GM19193 (cell line): Measurements from ENCODE around the gene FOXF1.

ENCODE experiments used
- POLR2A ChIP-seq: IDR thresholded peaks from 4 replicates; pipeline ENCODE4 v1.6.1; 2011; ENCODE audit not compliant: insufficient read depth, insufficient read length; ENCODE audit errors: extremely low read depth

The FOXF1 gene

GRCh38 chr16:86498155-86498670 is 12.1 kb upstream of the FOXF1 start:
- no peak for TF ChIP-seq POLR2A

DNA sequence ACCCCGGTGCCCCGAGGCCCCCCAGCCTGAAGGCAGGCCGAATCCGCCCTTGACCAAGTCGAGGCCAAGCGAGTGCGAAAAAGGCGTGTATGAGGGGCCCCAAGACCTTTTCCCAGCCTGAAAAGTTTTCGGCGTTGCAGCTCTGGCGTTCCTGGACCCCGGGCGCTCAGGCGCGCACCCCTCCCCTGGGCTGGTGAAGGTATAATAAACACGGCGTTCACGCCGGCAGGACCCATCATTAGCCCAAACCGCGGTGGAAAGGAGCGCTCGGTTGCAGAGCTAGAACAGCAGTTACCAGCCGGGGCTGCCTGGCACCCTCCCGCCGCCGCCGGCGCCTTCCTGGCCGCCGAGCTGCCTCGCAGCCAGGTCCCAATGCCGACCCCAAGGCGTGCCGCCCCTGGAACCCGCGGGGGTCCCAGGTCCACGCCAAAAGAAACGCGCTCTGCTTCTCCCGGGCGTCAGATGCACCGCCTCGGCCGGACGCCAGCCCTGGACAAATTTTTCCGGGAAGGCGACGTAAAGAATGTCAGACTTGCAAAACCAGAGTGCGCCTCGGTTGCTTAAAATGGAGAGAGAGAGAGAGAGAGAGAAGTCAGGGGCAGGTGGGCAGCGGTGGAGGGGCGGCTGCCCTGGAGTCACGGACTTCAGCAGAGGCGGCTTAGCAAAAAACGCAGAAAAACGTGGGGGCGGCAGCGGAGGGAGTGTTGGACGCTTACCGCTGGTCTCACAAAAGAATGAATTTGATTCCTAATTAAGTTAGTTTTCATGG is 11.5 kb upstream of the FOXF1 start:
- no peak for TF ChIP-seq POLR2A

- no peak for TF ChIP-seq POLR2A
Measured at GRCh38 chr16:86499440-86499786, 10.9 kb upstream of the FOXF1 start.

DNA sequence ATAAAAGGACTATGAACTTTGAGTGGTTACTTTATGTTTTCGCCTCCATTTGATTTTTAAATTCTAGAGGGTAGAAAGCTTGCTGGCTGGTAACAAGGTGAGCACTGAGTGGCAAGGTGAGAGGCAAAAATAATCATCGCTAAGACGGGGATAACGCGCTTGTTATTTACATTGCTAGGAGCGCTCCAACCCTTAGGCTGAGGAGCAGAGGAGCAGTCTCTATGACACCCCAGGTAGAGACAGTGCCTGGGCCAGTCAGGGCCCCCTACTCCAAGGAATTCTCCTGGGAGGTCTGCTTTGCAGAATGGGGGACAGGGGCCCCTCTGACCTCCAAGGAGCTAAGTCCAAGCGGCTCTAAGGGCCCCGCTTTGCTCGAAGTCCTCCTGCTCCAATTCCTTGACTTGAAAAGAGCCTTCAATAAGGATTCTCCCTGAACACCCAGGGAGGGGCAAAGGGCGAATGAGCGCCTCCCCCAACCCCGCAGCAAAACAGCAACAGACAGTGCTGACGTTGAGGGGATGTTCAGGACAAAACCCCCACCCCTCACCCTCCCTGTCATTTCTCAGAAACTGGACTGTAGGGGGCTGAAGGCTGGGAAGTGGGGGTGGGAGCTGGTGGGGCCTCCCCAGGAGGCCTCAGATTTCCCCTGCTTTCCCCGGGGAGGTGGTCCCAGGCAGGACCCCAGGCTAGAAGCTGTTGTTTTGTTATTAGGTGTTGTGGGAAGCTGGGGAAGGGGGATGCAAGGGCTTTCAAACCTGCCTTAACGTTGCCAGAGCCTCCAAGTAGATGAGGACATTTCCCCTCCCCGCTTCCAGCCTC is 10.2 kb upstream of the FOXF1 start:
- TF ChIP-seq POLR2A: no peak

DNA sequence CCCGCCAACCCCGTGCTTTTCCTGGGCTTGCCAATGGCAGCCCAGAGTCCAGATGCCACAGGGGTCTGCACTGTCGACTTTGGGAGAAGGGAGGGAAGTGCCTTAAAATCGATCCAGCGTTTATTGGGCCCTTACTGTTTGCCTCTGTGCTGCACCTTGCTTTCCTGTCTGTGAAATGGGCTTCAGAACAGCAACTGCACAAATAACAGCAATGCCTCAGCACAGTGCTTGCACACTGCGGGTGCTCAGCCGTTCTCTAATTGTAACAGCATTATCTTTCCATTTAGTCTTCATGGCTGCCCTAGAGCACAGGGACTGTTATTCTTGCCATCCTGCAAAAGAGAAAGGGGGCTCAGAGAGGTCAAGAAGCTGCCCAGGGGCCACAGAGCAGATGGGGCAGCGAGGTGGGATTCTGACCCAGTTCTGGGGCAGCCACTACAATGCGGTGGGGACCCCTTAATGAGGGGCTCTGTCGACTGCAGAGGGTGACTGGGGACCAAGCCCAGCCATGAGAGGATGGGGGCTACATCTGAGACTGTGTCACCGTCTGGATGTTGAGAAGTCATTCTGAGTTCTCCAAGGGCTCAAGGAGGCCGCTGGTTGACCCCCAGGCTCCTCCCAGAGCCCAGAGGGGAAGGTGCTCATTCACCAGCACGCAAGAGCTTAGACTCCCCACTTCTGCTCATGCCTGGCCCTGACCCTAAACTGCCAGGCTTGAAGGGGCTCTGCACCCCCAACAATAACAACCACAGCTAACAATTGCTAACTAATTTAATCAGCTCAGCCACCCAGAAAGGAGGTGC is 9.4 kb upstream of the FOXF1 start:
- no peak for TF ChIP-seq POLR2A

GRCh38 chr16:86501989-86502855 is 8.1 kb upstream of the FOXF1 start:
- no peak for TF ChIP-seq POLR2A

DNA sequence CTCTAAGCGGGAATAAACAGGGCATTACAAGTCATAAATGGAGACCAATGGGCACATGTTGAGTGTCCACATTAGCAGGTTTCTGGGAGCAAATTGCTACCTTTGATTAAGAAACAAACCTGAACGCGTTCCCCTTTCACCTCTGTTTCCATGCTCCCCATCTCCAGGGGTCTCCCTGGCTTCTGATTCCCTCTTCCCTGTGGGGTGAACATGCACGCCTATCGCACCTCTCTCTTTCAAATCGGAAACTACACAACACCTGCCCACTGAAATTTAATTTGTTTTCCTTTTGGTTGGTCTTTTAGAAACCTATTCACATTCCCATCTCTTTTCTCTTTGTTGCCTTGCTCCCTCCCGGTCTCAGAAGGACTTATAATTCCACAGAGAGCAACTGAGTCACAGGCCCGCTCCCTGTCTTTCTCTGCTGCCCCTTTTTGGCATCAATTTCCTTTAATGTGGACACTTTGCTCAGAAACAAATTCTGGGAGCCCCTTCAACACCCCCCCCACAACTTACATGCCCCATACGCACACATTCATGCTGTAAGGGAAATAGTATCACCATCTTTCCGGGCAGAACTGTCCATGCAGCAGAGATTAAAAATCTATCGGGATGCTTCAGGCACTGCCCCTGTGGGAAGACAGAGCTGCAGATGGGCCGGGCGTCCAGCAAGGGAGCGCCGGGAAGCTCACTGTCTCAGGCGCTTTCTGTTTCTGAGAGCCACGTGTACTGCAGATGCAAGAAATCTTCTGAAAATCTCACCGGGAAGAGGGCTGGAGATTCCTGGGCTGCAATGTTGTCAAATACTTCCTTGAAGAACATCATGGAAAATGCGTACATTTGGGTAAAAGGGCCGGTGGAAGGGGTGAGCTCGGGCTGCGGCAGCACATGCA is 7.2 kb upstream of the FOXF1 start:
- TF ChIP-seq POLR2A: no peak

- TF ChIP-seq POLR2A: no peak
Measured at GRCh38 chr16:86503830-86504229, 6.5 kb upstream of the FOXF1 start.

DNA sequence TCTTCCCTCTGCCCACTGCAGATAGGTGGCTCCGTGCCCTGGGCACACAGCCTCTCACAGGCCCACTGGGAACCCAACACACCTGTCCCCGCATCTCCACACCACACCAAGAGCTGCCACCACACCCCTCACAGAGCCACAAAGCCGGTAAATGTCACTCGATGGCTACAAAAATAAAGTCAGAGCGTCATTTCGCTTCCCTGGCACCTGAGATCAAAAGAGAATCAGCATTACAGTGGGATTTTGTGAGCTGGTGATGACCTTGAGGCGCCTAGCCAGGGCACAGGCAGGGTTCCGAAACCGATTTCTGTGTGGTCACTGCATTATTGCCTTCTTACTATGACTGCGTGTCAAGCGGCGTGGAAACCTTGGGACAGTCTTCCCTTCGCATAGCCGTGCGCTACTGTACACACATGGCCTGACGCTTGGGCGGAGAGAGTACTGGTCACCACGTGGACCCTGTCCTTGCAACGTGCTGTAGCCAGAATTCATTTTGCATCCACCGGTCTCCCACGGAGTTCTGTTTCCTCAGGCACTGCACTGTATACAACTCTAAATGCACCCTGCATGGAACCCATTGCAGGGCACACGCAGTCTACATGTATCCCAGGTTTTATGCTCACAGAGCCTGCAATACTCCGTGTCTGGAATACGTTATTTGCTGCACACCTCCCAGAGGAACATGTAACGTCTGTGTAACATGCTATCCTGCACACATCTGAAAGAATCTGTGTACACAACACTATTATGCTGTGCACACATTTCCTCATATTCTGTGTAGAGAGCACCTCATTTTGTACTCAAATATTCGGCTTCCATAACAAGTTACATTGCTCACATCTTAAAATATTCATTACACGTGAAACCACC is 5.8 kb upstream of the FOXF1 start:
- no peak for TF ChIP-seq POLR2A

DNA sequence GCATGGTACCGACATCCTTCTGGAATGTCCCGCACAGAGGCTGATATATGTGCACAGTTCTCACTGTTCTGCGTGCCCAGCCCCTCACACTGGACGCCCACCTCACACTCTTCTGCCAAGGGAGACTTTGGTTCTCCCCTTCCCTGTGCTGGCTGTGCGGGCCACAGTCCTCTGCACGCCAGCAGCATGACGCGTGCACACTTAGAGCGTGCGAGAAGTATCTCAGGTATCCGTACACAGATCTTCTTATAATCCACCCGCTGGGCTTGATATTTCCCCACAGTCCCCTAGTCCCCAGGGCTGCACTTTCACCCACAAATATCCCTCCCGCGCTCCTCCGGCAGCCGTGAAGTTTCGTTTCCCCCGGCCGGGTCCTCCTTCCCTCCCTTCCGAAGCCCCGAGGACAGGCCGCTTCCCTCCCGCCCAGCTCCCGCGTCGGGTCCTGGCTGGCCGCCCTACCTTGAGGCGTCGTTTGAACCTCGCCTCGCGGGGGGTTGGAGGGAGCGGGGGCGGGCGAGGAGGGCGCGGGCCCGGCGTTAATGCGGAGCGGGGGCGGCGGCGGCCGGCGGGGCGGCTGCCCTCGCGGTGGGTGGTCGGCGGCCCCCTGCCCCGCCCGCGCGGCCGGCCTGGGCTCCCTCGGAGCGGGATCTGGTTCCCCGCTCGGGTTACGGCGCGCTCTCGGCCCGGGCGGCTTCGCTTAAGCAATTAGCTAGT is 5.0 kb upstream of the FOXF1 start:
- no peak for TF ChIP-seq POLR2A

DNA sequence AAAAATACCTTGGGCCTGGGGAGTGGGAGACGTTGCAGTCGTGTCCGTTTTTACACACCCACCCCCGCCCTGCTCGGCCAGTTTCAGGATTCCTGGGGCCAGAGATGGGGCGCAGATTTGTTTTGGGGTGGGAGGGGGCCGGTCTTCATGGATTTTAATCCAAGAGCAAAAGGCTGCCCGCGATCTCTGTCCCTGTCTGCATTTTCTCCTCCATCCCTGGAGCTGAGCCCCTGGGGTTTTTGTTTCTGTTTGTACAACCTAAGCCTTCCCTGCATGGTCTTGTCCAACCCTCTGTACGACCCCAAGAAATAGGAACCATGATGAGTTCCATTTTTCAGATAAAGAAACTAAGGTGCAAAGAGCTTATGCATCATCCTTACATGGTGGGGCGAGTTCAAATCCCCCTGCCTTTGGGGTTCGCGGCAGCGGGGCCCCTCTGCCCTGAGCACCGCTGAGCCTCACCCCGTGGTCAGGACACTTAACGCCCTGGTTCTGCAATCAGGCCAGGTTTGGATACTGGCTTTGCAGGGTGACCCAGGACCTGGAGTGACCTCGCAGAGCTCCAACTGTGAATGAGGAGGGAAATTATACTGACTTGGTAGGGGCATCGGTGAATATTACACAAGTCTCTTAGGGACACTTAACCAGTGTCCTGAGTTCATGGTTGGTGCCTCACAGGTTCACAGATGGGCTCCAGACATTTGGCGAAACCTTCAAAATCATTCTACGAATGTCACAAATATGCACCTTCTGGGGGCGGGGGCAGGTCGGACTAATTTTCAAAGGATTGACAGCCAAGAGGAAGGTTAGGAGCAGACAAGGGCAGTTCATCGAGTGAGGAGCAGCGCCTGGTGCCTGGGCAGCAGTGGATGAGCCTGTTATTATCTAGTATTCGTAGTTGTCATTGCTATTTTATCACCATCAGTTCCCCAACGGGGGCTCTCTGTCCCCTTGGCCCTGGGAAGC is 4.1 kb upstream of the FOXF1 start:
- no peak for TF ChIP-seq POLR2A
